Astrocyte of the spinal cord (primary cell): ENCODE data around the gene SRRT.
"Not testable (repeated sequence)": the region's sequence is repeated elsewhere in the genome, so short reads cannot be mapped to it uniquely, and the experiment has no call there.

Experiments used
- DNase-seq: peaks from one replicate; pipeline ENCODE4 v3.0.0; 2011; ENCODE audit warnings: low read depth, low spot score
- H3K4me3 ChIP-seq: 2 replicates; pipeline ENCODE4 v1.5.1; 2011; ENCODE audit warnings: low read depth, mild to moderate bottlenecking, low read length, moderate library complexity
- in situ Hi-C: cut with HindIII; loops from 2 replicates; pipeline ENCODE4 v1.10.0; 2017; ENCODE audit warnings: low sequenced_read_pairs
- TF ChIP-seq, protein P1 (sequence below): IDR thresholded peaks from 2 replicates; pipeline ENCODE4 v1.5.1; 2012; ENCODE audit warnings: low read depth, mild to moderate bottlenecking, low read length, inconsistent platforms

The SRRT gene

GRCh38 chr7:100900978-100901377 lies 26.1 kb downstream of the SRRT start:
- H3K4me3 ChIP-seq: no peak overlapping the region
- in situ Hi-C loops: no loop called here
- TF ChIP-seq, protein P1, sequence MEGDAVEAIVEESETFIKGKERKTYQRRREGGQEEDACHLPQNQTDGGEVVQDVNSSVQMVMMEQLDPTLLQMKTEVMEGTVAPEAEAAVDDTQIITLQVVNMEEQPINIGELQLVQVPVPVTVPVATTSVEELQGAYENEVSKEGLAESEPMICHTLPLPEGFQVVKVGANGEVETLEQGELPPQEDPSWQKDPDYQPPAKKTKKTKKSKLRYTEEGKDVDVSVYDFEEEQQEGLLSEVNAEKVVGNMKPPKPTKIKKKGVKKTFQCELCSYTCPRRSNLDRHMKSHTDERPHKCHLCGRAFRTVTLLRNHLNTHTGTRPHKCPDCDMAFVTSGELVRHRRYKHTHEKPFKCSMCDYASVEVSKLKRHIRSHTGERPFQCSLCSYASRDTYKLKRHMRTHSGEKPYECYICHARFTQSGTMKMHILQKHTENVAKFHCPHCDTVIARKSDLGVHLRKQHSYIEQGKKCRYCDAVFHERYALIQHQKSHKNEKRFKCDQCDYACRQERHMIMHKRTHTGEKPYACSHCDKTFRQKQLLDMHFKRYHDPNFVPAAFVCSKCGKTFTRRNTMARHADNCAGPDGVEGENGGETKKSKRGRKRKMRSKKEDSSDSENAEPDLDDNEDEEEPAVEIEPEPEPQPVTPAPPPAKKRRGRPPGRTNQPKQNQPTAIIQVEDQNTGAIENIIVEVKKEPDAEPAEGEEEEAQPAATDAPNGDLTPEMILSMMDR: no peak
- DNase-seq: no peak

DNA sequence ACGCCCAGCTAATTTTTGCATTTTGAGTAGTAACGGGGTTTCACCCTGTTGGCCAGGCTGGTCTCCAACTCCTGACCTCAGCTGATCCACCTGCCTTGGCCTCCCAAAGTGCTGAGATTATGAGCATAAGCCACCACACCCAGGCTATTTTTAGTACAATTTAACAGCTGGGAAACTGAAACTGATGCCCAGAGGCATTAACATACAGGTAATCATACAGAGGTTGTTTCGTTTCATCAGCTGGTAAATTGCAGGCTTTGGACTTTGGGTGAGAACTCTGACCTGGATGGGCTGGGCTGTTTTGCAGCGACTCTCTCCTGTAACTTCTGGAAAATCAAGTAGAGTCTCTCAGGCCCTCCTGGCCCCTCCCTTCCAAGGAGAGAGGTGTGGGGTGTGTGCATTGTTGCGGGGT lies 27.0 kb downstream of the SRRT start:
- DNase-seq: no peak
- in situ Hi-C loops: no loop called here
- H3K4me3 ChIP-seq: no peak overlapping the region
- TF ChIP-seq, protein P1: no peak

DNA sequence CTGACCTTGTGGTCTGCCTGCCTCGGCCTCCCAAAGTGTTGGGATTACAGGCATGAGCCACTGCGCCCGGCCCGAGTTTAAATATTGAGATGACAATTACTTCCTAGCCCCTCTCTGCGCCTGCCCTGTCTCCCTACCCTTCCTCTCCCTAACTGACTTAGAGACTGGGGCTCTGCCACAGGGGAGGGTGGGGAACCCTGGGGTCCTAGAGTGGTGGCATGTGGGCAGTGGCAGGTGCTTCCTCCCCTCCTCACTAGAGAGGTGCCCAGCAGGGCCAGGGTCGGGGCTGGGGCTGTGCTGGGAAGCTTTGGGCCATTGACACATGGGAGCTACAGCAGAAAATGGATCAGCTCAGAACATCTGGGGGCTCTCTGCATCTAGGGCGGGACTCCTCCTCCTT lies 27.7 kb downstream of the SRRT start:
- in situ Hi-C loops: no loop called here

GRCh38 chr7:100908512-100908911 lies 33.6 kb downstream of the SRRT start:
- no peak for DNase-seq
- no peak overlapping the region for H3K4me3 ChIP-seq
- TF ChIP-seq, protein P1: no peak
- in situ Hi-C loops: no loop called here

More for the DNA sequence above, 27.7 kb downstream of the SRRT start:
- TF ChIP-seq, protein P1: no peak
- no peak for DNase-seq
- no peak overlapping the region for H3K4me3 ChIP-seq

DNA sequence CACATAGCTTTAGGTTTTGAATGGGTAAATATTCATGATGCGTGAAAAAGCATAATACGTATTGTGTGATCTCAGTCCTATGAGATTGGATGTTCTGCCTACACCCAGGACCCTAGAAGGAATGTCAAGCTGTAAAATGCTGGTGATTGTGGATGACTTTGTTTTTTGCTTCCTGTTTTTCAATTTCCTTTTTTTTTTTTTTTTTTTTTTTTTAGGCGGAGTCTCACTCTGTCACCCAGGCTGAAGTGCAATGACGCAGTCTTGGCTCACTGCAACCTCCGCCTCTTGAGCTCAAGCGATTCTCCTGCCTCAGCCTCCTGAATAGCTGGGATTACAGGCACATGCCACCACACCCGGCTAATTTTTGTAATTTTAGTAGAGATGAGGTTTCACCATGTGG lies 35.5 kb downstream of the SRRT start:
- H3K4me3 ChIP-seq, in situ Hi-C loops, DNase-seq: not testable (repeated sequence)

DNA sequence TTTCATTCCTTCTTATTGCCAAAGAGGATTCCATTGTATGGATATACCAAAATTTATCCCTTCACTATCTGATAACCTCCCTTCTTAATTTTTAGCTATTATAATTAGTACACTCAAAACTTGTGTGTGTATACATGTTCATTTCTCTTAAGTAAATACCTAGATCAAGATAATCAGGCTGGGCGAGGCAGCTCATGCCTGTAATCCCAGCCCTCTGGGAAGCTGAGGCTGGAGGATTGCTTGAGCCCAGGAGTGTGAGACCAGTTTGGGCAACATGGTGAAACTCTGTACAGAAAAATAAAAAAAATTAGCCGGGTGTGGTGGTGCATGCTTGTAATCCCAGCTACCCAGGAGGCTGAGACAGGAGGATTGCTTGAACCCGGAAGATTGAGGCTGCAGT lies 36.6 kb downstream of the SRRT start:
- DNase-seq: no peak
- in situ Hi-C loops: no loop called here
- TF ChIP-seq, protein P1: no peak
- no peak overlapping the region for H3K4me3 ChIP-seq

GRCh38 chr7:100914208-100914878 lies 39.4 kb downstream of the SRRT start:
- TF ChIP-seq, protein P1: no peak
- no peak for DNase-seq
- H3K4me3 ChIP-seq: no peak overlapping the region
- in situ Hi-C loops: no loop called here
